Smooth muscle cell (in vitro differentiated cells): ENCODE measurements around the gene ARL10. TPM values are rescaled to one million over a fixed set of nuclear protein-coding genes. Genes with fewer than 3 reads are reported as not detected.

Experiments
- DNase-seq: peaks from one replicate; lab custom pipeline; 2025; ENCODE audit not compliant: unreplicated experiment; lab: John Stamatoyannopoulos, UW
- H2AFZ ChIP-seq: fragments of 200-600 bp; sonication (generic); 2 replicates; pipeline ENCODE4 v1.6.0; 2016; ENCODE audit warnings: antibody characterized with exemption, low read depth, mild to moderate bottlenecking
- H3F3A ChIP-seq: fragments of 200-600 bp; sonication (generic); 2 replicates; pipeline ENCODE4 v1.6.0; 2017; ENCODE audit warnings: antibody characterized with exemption, low read depth
- H3K27ac ChIP-seq: fragments of 200-600 bp; sonication (generic); 2 replicates; pipeline ENCODE4 v1.5.1; 2016; ENCODE audit warnings: low read depth, mild to moderate bottlenecking
- H3K27me3 ChIP-seq: fragments of 200-600 bp; sonication (generic); 2 replicates; pipeline ENCODE4 v1.6.1; 2016; ENCODE audit warnings: low read depth, mild to moderate bottlenecking
- H3K36me3 ChIP-seq: fragments of 200-600 bp; sonication (generic); 2 replicates; pipeline ENCODE4 v1.5.1; 2016; ENCODE audit warnings: low read depth
- H3K4me1 ChIP-seq: fragments of 200-600 bp; sonication (generic); 2 replicates; pipeline ENCODE4 v1.5.1; 2016; ENCODE audit warnings: low read depth
- H3K4me2 ChIP-seq: fragments of 200-600 bp; sonication (generic); 2 replicates; pipeline ENCODE4 v1.6.0; 2016; ENCODE audit warnings: mild to moderate bottlenecking
- H3K4me3 ChIP-seq: fragments of 200-600 bp; sonication (generic); 2 replicates; pipeline ENCODE4 v1.5.1; 2016; ENCODE audit warnings: mild to moderate bottlenecking
- H3K79me2 ChIP-seq: fragments of 200-600 bp; sonication (generic); 2 replicates; pipeline ENCODE4 v1.6.0; 2016; ENCODE audit warnings: low read depth, mild to moderate bottlenecking
- H3K9ac ChIP-seq: fragments of 200-600 bp; sonication (generic); 2 replicates; pipeline ENCODE4 v1.6.0; 2016; ENCODE audit warnings: low read depth
- H3K9me3 ChIP-seq: fragments of 200-600 bp; sonication (generic); replicated peaks from 2 replicates; pipeline ENCODE4 v1.5.1; 2016; ENCODE audit warnings: low read depth
- H4K20me1 ChIP-seq: fragments of 200-600 bp; sonication (generic); 2 replicates; pipeline ENCODE4 v1.6.0; 2016; ENCODE audit warnings: low read depth
- CTCF ChIP-seq: fragments of 200-600 bp; sonication (generic); IDR thresholded peaks from 2 replicates; pipeline ENCODE4 v1.5.1; 2017; ENCODE audit warnings: borderline replicate concordance, mild to moderate bottlenecking, antibody characterized with exemption; ENCODE audit not compliant: insufficient read depth, poor library complexity, severe bottlenecking
- WGBS: methylation state at CpG from one replicate; pipeline ENCODE4 v1.1.7; 2016; ENCODE audit warnings: low lambda C conversion rate; 5-methylcytosine and 5-hydroxymethylcytosine counted together
- polyA plus RNA-seq: library from polyadenylated mRNA; unstranded; fragments of >200 nt; fragmentation: Nextera tagmentation; extraction: Ambion mirVana; gene quantifications from 2 replicates; pipeline ENCODE4 v1.2.1, GENCODE V29; 2016
- total RNA-seq: library from RNA; depleted of rRNA; stranded (reverse); fragments of >200 nt; gene quantifications from 2 replicates; pipeline ENCODE4 v1.2.3, GENCODE V29; 2014

Gene ARL10
- total and polyA plus RNA-seq, 2 experiments from 2014 or later, result 5.6 to 10.7 TPM

- WGBS, result 94% methylated on average over 16 of the region's 16 CpGs
- no peaks in the 10 kb centered on the region for H3K27me3 ChIP-seq
- H3K4me1 ChIP-seq, result peaks cover under 1% of the 10 kb centered on the region
- H3K4me2 ChIP-seq, result no peak overlapping the region
- no peaks in the 10 kb centered on the region for H3F3A ChIP-seq
- no peak overlapping the region for H2AFZ ChIP-seq
- H3K36me3 ChIP-seq, result no peaks in the 10 kb centered on the region
- no peak overlapping the region for H3K9ac ChIP-seq
- peaks cover 89% of the 10 kb centered on the region for H4K20me1 ChIP-seq
- no peak for DNase-seq
- no peaks in the 10 kb centered on the region for H3K9me3 ChIP-seq
- H3K4me3 ChIP-seq, result no peak overlapping the region
- H3K27ac ChIP-seq, result no peak overlapping the region
- peaks cover 72% of the 10 kb centered on the region for H3K79me2 ChIP-seq
- TF ChIP-seq CTCF, result no peak
Measured at GRCh38 chr5:176355400-176356178, 9.7 kb upstream of the ARL10 start.

- Histone ChIP-seq H3K27ac (no peak overlapping the region), H3K4me3 (no peak overlapping the region), H3K36me3 (no peaks in the 10 kb centered on the region), H3K27me3 (no peaks in the 10 kb centered on the region), H3K4me2 (no peak overlapping the region), H3F3A (no peaks in the 10 kb centered on the region), H3K79me2 (peaks cover 78% of the 10 kb centered on the region), H3K9ac (no peak overlapping the region), H3K4me1 (peaks cover 3% of the 10 kb centered on the region), H2AFZ (no peak overlapping the region), H3K9me3 (no peaks in the 10 kb centered on the region), H4K20me1 (peaks cover 84% of the 10 kb centered on the region)
- 97% methylated on average over 3 of the region's 3 CpGs for WGBS
- no peak for DNase-seq
- no peak for TF ChIP-seq CTCF
Measured at GRCh38 chr5:176356179-176356566, 9.1 kb upstream of the ARL10 start.

GRCh38 chr5:176359658-176360057 is 5.6 kb upstream of the ARL10 start:
- H3K4me1 ChIP-seq, result peaks cover 3% of the 10 kb centered on the region
- H3K27me3 ChIP-seq, result no peaks in the 10 kb centered on the region
- no peak for DNase-seq
- H3K27ac ChIP-seq, result no peak overlapping the region
- peaks cover 49% of the 10 kb centered on the region for H4K20me1 ChIP-seq
- peak overlapping the region; percentile 98 for H3K4me3 ChIP-seq
- H2AFZ ChIP-seq, result no peak overlapping the region
- 84% methylated on average over 4 of the region's 4 CpGs for WGBS
- H3K9me3 ChIP-seq, result no peaks in the 10 kb centered on the region
- no peaks in the 10 kb centered on the region for H3K36me3 ChIP-seq
- no peak overlapping the region for H3K9ac ChIP-seq
- peak overlapping the region; percentile 97 for H3K4me2 ChIP-seq
- no peak for TF ChIP-seq CTCF
- H3K79me2 ChIP-seq, result peaks cover 65% of the 10 kb centered on the region
- no peaks in the 10 kb centered on the region for H3F3A ChIP-seq

GRCh38 chr5:176360894-176361436 is 4.3 kb upstream of the ARL10 start:
- no peak for DNase-seq
- Histone ChIP-seq H3K9ac (peak overlapping the region; percentile 96), H3K4me2 (peak overlapping the region; percentile 97), H2AFZ (peak overlapping the region; percentile 91), H3K4me1 (peaks cover 3% of the 10 kb centered on the region), H3F3A (no peaks in the 10 kb centered on the region), H3K27ac (no peak overlapping the region), H4K20me1 (peaks cover 36% of the 10 kb centered on the region), H3K4me3 (peak overlapping the region; percentile 98), H3K27me3 (no peaks in the 10 kb centered on the region), H3K9me3 (no peaks in the 10 kb centered on the region), H3K79me2 (peaks cover 54% of the 10 kb centered on the region), H3K36me3 (no peaks in the 10 kb centered on the region)
- WGBS, result 3% methylated on average over 26 of the region's 27 CpGs
- no peak for TF ChIP-seq CTCF
